Muscle of leg (tissue), 11 donors: ENCODE results near the gene FRMD4A. TPM values are rescaled to one million over a fixed set of nuclear protein-coding genes. Genes with fewer than 3 reads are reported as not detected.

Source experiments
- DNase-seq: peaks from one replicate; pipeline ENCODE4 v3.0.0; 2013
- H3K27ac ChIP-seq: one replicate; pipeline ENCODE4 v1.5.1; 2013; ENCODE audit warnings: mild to moderate bottlenecking, low read length, control low read depth
- H3K27me3 ChIP-seq: one replicate; pipeline ENCODE4 v1.6.1; 2013; ENCODE audit warnings: low read length; ENCODE audit not compliant: control insufficient read depth, insufficient read depth
- H3K36me3 ChIP-seq: one replicate; pipeline ENCODE4 v1.6.1; 2013; ENCODE audit warnings: low read length; ENCODE audit not compliant: control insufficient read depth, insufficient read depth
- H3K4me1 ChIP-seq: one replicate; pipeline ENCODE4 v1.6.1; 2013; ENCODE audit warnings: low read length; ENCODE audit not compliant: control insufficient read depth, insufficient read depth
- H3K4me3 ChIP-seq: one replicate; pipeline ENCODE4 v1.5.1; 2013; ENCODE audit warnings: low read length, control low read depth
- H3K9me3 ChIP-seq: replicated peaks from 2 replicates; pipeline ENCODE4 v1.6.1; 2013; ENCODE audit warnings: low read depth, low read length; ENCODE audit not compliant: control insufficient read depth
- WGBS: methylation state at CpG from one replicate; pipeline ENCODE4 v1.1.5; 2013; ENCODE audit warnings: missing lambda C conversion rate; ENCODE audit not compliant: insufficient coverage; 5-methylcytosine and 5-hydroxymethylcytosine counted together
- polyA plus RNA-seq, 8 donors: library from polyadenylated mRNA; unstranded; fragments of 120-200 nt; gene quantifications; one replicate each; pipeline versions ENCODE4 v1.2.1 to v1.2.3, GENCODE V29; 2013; ENCODE audit warnings: inconsistent platforms in 1 of 8, low replicate concordance in 1 of 8; ENCODE audit not compliant: insufficient read length in 8 of 8, insufficient read depth in 1 of 8
- total RNA-seq: library from RNA; stranded (reverse); fragments of 120-200 nt; gene quantifications from one replicate; pipeline ENCODE4 v1.2.4, GENCODE V29; 2013

The FRMD4A gene
- total and polyA plus RNA-seq, 9 donors: 29.1 to 53.1 (median 42.0) TPM

DNA sequence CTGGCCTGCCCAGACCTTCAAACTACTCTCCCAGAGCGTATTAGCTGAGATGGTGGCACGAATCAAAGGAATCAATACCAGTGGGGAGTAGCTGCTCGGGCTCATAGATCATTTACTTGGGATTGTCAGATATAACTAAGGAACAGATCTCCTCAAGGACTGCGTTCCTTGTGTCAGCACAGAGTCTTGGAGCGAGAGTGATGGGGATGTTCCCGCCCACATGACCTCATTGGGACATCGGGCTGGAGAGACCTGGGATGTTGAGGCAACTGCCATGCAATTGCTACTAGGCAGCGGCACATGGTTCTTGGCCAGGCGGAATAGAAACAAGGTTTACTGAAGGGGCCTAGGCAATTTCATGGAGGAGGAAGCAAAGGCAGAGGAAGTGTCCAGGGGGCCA, 132.6 kb downstream of the FRMD4A start:
- Histone ChIP-seq H3K27ac (no peak overlapping the region), H3K4me3 (no peak overlapping the region), H3K4me1 (peaks cover 12% of the 10 kb centered on the region), H3K27me3 (peaks cover 5% of the 10 kb centered on the region), H3K36me3 (no peaks in the 10 kb centered on the region), H3K9me3 (no peaks in the 10 kb centered on the region)
- no peak for DNase-seq
- 91% methylated on average over 7 of the region's 9 CpGs for WGBS

DNA sequence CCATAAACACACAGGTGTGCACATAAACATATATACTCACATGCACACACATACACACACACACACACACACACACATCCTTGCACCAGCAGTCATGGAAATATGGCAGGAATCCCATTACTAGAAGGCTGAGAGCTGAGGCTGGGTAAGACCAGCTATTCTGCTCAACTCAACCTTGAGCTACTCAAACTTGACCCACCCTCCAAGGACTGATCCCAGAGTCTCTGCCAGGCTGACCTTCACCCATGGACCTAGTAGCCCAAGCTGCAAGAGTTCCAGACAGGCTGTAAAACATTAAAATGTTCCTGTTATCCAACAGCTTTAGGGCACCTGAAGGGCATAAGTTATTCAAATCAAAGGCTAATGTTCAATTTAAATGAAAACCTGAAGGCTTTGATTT, 134.6 kb downstream of the FRMD4A start:
- Histone ChIP-seq H3K36me3 (no peaks in the 10 kb centered on the region), H3K4me1 (peaks cover 10% of the 10 kb centered on the region), H3K4me3 (no peak overlapping the region), H3K9me3 (no peaks in the 10 kb centered on the region), H3K27ac (no peak overlapping the region), H3K27me3 (peaks cover 3% of the 10 kb centered on the region)
- DNase-seq: no peak

DNA sequence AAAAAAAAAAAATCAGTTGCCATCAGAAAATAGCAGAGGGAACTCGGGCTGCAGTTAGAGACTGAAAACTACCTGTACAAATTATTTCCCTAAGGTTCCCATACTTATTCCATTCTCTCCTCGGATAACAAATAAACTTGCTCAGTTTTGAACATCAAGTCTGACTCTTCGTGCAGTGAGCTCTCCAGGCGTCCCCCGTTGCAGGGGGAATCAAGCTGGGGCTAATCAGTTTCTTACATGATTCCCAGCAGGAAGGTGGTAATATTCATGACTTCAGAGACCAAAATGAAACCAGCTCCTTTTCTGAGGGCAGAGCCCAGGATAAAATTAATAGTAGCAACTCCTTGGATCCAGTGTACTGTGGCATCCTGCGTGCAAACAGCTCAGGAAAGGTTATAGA, 135.3 kb downstream of the FRMD4A start:
- Histone ChIP-seq H3K36me3 (no peaks in the 10 kb centered on the region), H3K9me3 (no peaks in the 10 kb centered on the region), H3K27ac (no peak overlapping the region), H3K4me1 (peaks cover 3% of the 10 kb centered on the region), H3K27me3 (peaks cover 5% of the 10 kb centered on the region), H3K4me3 (no peak overlapping the region)
- DNase-seq: no peak
- whole genome bisulfite sequencing: 61% methylated on average over 3 of the region's 6 CpGs

GRCh38 chr10:14192746-14193145, 138.0 kb downstream of the FRMD4A start:
- Histone ChIP-seq H3K4me1 (no peaks in the 10 kb centered on the region), H3K36me3 (no peaks in the 10 kb centered on the region), H3K27ac (no peak overlapping the region), H3K27me3 (peaks cover 5% of the 10 kb centered on the region), H3K4me3 (no peak overlapping the region), H3K9me3 (no peaks in the 10 kb centered on the region)
- WGBS: no CpG with 5 or more reads among the region's 2 CpGs
- DNase-seq: no peak

- Histone ChIP-seq H3K4me3 (no peak overlapping the region), H3K9me3 (no peaks in the 10 kb centered on the region), H3K27ac (no peak overlapping the region), H3K36me3 (no peaks in the 10 kb centered on the region), H3K4me1 (no peaks in the 10 kb centered on the region), H3K27me3 (peaks cover 5% of the 10 kb centered on the region)
- WGBS: 54% methylated on average over 1 of the region's 1 CpG
- no peak for DNase-seq
These were observed 138.9 kb downstream of the FRMD4A start for GRCh38 chr10:14191871-14192270.

DNA sequence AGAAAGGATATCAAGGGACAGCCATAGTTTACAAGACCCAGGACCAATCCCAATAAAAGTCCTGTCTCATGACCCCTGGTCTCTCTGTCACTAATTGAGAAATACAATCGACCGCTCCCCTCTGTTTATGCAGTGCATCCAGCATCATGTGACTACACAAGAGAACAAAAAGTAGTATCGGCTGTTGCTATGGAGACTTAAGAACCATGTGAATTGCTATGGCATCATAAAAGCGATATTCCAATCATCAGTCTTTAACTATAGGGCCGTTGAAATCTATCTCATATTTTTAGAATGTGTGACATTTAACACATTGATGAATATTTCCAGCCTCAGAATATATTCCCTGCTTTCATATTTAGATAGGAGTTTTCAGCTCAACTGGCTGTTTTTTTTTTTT, 139.3 kb downstream of the FRMD4A start:
- Histone ChIP-seq H3K27me3 (peaks cover 5% of the 10 kb centered on the region), H3K4me3 (no peak overlapping the region), H3K4me1 (no peaks in the 10 kb centered on the region), H3K36me3 (no peaks in the 10 kb centered on the region), H3K27ac (no peak overlapping the region), H3K9me3 (no peaks in the 10 kb centered on the region)
- DNase-seq: no peak
- no CpG with 5 or more reads among the region's 5 CpGs for WGBS

DNA sequence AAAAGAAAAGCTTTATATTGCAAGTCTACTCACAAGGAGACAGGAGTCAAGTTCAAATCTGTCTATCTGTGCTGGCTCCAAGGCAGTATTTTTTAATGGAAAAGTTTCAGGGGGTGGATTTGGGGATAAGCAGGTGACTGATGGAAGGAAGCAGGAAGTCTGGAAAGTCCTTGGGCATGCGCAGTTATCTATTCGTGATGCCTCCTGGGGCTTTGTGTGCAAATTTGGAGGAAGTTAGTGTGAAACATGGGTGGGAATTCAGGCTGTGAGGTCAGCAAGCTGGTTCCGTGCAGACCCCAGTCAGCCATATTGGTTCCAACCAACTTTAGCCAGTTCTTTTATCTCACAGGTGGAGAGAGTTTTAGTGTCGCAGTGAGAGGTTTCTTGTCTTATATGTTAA, 140.0 kb downstream of the FRMD4A start:
- H3K4me1 ChIP-seq: no peaks in the 10 kb centered on the region
- no peaks in the 10 kb centered on the region for H3K36me3 ChIP-seq
- peaks cover 2% of the 10 kb centered on the region for H3K27me3 ChIP-seq
- H3K9me3 ChIP-seq: no peaks in the 10 kb centered on the region
- WGBS: 27% methylated on average over 2 of the region's 4 CpGs
- no peak for DNase-seq
- H3K27ac ChIP-seq: no peak overlapping the region
- no peak overlapping the region for H3K4me3 ChIP-seq

- H3K4me3 ChIP-seq: no peak overlapping the region
- H3K9me3 ChIP-seq: no peaks in the 10 kb centered on the region
- peaks cover 4% of the 10 kb centered on the region for H3K27me3 ChIP-seq
- DNase-seq: no peak
- no peaks in the 10 kb centered on the region for H3K4me1 ChIP-seq
- 58% methylated on average over 4 of the region's 6 CpGs for WGBS
- no peaks in the 10 kb centered on the region for H3K36me3 ChIP-seq
- no peak overlapping the region for H3K27ac ChIP-seq
These were observed 144.5 kb downstream of the FRMD4A start for GRCh38 chr10:14186245-14186644.

GRCh38 chr10:14185316-14186045, 145.2 kb downstream of the FRMD4A start:
- DNase-seq: peak; percentile 13
- 42% methylated on average over 4 of the region's 7 CpGs for WGBS
- no peak overlapping the region for H3K27ac ChIP-seq

DNA sequence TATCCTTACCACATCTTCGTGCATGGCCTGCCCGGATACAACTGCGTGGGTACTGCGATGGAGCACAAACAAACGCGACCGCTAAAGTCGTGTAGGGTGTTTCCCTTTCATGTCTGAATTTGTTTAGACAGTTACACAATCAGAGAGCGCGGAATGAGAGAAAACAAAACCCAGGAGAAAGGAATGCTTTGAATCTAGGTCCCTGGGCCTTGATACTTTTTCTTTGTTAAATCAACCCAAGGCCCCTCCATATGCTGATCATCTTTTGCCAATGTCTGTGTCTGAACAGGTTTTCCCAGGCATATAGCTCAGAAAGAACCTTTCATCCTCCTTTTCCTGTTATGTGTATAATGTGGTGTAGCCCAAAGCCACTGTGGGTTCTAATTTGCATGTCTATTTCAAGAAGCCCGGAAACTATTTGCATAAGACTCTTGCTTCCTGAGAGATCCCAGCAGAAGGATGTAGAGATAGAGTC, 145.8 kb downstream of the FRMD4A start:
- Histone ChIP-seq H3K27me3 (peaks cover 4% of the 10 kb centered on the region), H3K36me3 (no peaks in the 10 kb centered on the region), H3K4me1 (no peaks in the 10 kb centered on the region), H3K4me3 (no peak overlapping the region), H3K27ac (no peak overlapping the region), H3K9me3 (no peaks in the 10 kb centered on the region)
- DNase-seq: no peak
- 93% methylated on average over 6 of the region's 11 CpGs for WGBS

More at GRCh38 chr10:14185316-14186045, 145.2 kb downstream of the FRMD4A start:
- no peaks in the 10 kb centered on the region for H3K36me3 ChIP-seq
- H3K4me1 ChIP-seq: no peaks in the 10 kb centered on the region
- no peaks in the 10 kb centered on the region for H3K9me3 ChIP-seq
- H3K27me3 ChIP-seq: peaks cover 2% of the 10 kb centered on the region
- H3K4me3 ChIP-seq: no peak overlapping the region

DNA sequence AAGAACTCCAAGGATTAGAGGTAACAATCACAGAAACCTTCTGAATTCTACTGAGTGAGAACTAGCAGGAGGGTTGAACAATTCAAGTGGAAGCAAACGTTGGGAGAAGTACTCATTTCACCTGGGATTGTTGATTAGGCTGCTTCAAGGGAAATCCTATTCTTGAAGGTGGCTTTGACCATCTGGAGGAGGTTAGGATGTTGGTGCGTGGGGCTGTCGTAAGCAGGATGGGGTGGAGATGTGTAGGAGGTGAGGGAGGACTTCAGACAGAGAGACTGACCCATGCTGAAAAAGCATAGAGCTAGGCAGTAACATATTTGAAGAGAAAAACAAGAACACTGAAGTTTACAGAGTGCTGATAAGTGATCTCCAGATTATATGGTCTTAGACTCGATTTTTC, 147.9 kb downstream of the FRMD4A start:
- WGBS: 58% methylated on average over 3 of the region's 4 CpGs
- no peak overlapping the region for H3K4me3 ChIP-seq
- no peak overlapping the region for H3K27ac ChIP-seq
- H3K27me3 ChIP-seq: peaks cover 8% of the 10 kb centered on the region
- no peak for DNase-seq
- H3K4me1 ChIP-seq: no peaks in the 10 kb centered on the region
- H3K9me3 ChIP-seq: no peaks in the 10 kb centered on the region
- H3K36me3 ChIP-seq: no peaks in the 10 kb centered on the region
